ENCODE data around the gene PAFAH1B1.

- TF ChIP-seq CTCF (IDR thresholded peaks at IDR 0.05) (no peak), POLR2A (IDR thresholded peaks at IDR 0.05) (no peak), POLR2AphosphoS5 (IDR thresholded peaks at IDR 0.05) (no peak), EP300 (IDR thresholded peaks at IDR 0.05; ENCODE audit: low read depth) (no peak)
Observed at GRCh38 chr17:2730764-2731353, 137.4 kb downstream of the PAFAH1B1 start.

Measured in transverse colon (tissue), 4 donors.